MCF 10A (cell line): ENCODE results near the gene ACOT7. TPM values are rescaled to one million over a fixed set of nuclear protein-coding genes. Genes with fewer than 3 reads are reported as not detected.

Experiments used
- BruUV-seq: library from RNA; stranded (reverse); fragments of 400-500 nt; replicated peaks from 2 replicates; lab custom pipeline; 2021; lab: Mats Ljungman, UMichigan
- CTCF ChIA-PET: fragments of 300-600 bp; sonication (Branson Sonifier 250); formaldehyde crosslinking; extraction: SDS; loops from one replicate; lab custom pipeline; 2021; ENCODE audit warnings: antibody characterized with exemption, inconsistent platforms; lab: Yijun Ruan, JAX
- POLR2A ChIA-PET: fragments of 300-600, 350-650 bp; sonication (Branson Sonifier 250); formaldehyde crosslinking; extraction: SDS; loops from one replicate; lab custom pipeline; 2020; ENCODE audit warnings: antibody characterized with exemption, inconsistent platforms; lab: Yijun Ruan, JAX
- DNase-seq: peaks from one replicate; pipeline ENCODE4 v3.0.0-alpha.2; 2018; ENCODE audit not compliant: unreplicated experiment
- H3K27ac Mint-ChIP-seq: one replicate; pipeline ENCODE4 v1.8.0; 2022; ENCODE audit warnings: mild to moderate bottlenecking, low read depth, mixed read lengths; ENCODE audit not compliant: unreplicated experiment
- H3K27me3 Mint-ChIP-seq: one replicate; pipeline ENCODE4 v1.8.0; 2022; ENCODE audit warnings: mixed read lengths; ENCODE audit not compliant: insufficient read depth, unreplicated experiment
- H3K36me3 Mint-ChIP-seq: one replicate; pipeline ENCODE4 v1.8.0; 2022; ENCODE audit warnings: mild to moderate bottlenecking, moderate library complexity, mixed read lengths; ENCODE audit not compliant: insufficient read depth, unreplicated experiment
- H3K4me1 Mint-ChIP-seq: one replicate; pipeline ENCODE4 v1.8.0; 2022; ENCODE audit warnings: mixed read lengths; ENCODE audit not compliant: insufficient read depth, unreplicated experiment
- H3K4me3 Mint-ChIP-seq: one replicate; pipeline ENCODE4 v1.8.0; 2022; ENCODE audit warnings: mild to moderate bottlenecking, moderate library complexity, mixed read lengths; ENCODE audit not compliant: unreplicated experiment
- H3K9me3 Mint-ChIP-seq: one replicate; pipeline ENCODE4 v1.8.0; 2022; ENCODE audit warnings: mixed read lengths; ENCODE audit not compliant: unreplicated experiment
- CTCF ChIP-seq: fragments of 200-600 bp; IDR thresholded peaks from one replicate; pipeline ENCODE4 v1.8.0; 2022; ENCODE audit warnings: antibody characterized with exemption, mild to moderate bottlenecking; ENCODE audit not compliant: unreplicated experiment
- intact Hi-C: fragments of 100-400 bp; cut with micrococcal nuclease; formaldehyde crosslinking; loops from 2 replicates; pipeline ENCODE4 v1.14.1; 2022
- total RNA-seq: library from RNA; stranded (reverse); gene quantifications from 2 replicates; pipeline ENCODE4 v1.2.3, GENCODE V29; 2022

Gene ACOT7
- total RNA-seq, 1 experiment from 2014 or later, result 117 TPM

- Mint-ChIP-seq H3K27me3 (no peaks in the 10 kb centered on the region), H3K4me1 (peaks cover 29% of the 10 kb centered on the region), H3K27ac (no peak within 1 kb of the TSS), H3K4me3 (peak within 1 kb of the TSS; percentile 65), H3K36me3 (no peaks in the 10 kb centered on the region), H3K9me3 (no peaks in the 10 kb centered on the region)
- peak; percentile 58 for DNase-seq
- POLR2A ChIA-PET, result interaction anchor here (1.2 to 1.7 kb wide), 4 partner anchors 19 to 52 kb away, joined by 3 to 4 read pairs (median 4); no protein-coding TSS in a partner anchor
- CTCF ChIA-PET, result interaction anchor here (0.6 to 5.7 kb wide), 6 partner anchors 16 to 227 kb away, joined by 3 to 118 read pairs (median 4); no protein-coding TSS in a partner anchor
- no TSS peak for BruUV-seq
- no peak for TF ChIP-seq CTCF
- intact Hi-C loops, result no loop called here
Observed at GRCh38 chr1:6419804-6420453, 26.4 kb upstream of the ACOT7 start, which contains the start of gene HES2. TSS of gene HES2 (minus strand) at chr1:6419919. CDS start at chr1:6419820, 99 bp downstream.

- H3K4me3 Mint-ChIP-seq, result peak overlapping the region; percentile 65
- intact Hi-C loops, result no loop called here
- H3K27ac Mint-ChIP-seq, result no peak overlapping the region
- no peak for DNase-seq
- ChIA-PET POLR2A (interaction anchor here (0.7 to 1.7 kb wide), 6 partner anchors 19 to 1455 kb away, joined by 3 to 4 read pairs (median 4); no protein-coding TSS in a partner anchor), CTCF (interaction anchor here (0.6 to 5.7 kb wide), 5 partner anchors 18 to 226 kb away, joined by 3 to 118 read pairs (median 4); no protein-coding TSS in a partner anchor)
- H3K27me3 Mint-ChIP-seq, result no peaks in the 10 kb centered on the region
- no peaks in the 10 kb centered on the region for H3K36me3 Mint-ChIP-seq
- TF ChIP-seq CTCF, result no peak
- no TSS peak for BruUV-seq
- peaks cover 34% of the 10 kb centered on the region for H3K4me1 Mint-ChIP-seq
- H3K9me3 Mint-ChIP-seq, result no peaks in the 10 kb centered on the region
Observed at GRCh38 chr1:6419397-6419803, 25.8 kb upstream of the ACOT7 start.

GRCh38 chr1:6418668-6419396 lies 25.3 kb upstream of the ACOT7 start:
- no TSS peak for BruUV-seq
- H3K27me3 Mint-ChIP-seq, result no peaks in the 10 kb centered on the region
- H3K27ac Mint-ChIP-seq, result no peak overlapping the region
- ChIA-PET CTCF (interaction anchor here (0.7 to 5.7 kb wide), 5 partner anchors 14 to 174 kb away, joined by 3 to 118 read pairs (median 4); no protein-coding TSS in a partner anchor), POLR2A (interaction anchor here (0.7 to 1.6 kb wide), 5 partner anchors 20 to 1455 kb away, joined by 3 to 4 read pairs (median 3); no protein-coding TSS in a partner anchor)
- no peak for TF ChIP-seq CTCF
- peak overlapping the region; percentile 65 for H3K4me3 Mint-ChIP-seq
- no peak for DNase-seq
- H3K36me3 Mint-ChIP-seq, result no peaks in the 10 kb centered on the region
- no peaks in the 10 kb centered on the region for H3K9me3 Mint-ChIP-seq
- intact Hi-C loops, result no loop called here
- H3K4me1 Mint-ChIP-seq, result peaks cover 33% of the 10 kb centered on the region
